ENCODE measurements around the gene GCSAML. TPM values are rescaled to one million over a fixed set of nuclear protein-coding genes. Genes with fewer than 3 reads are reported as not detected.

The GCSAML gene
- total and polyA plus RNA-seq, 3 donors from 2014 or later = 2.8 to 8.4 (median 3.7) TPM

GRCh38 chr1:247540581-247540980, 8.4 kb upstream of the GCSAML start:
- Histone ChIP-seq H3K4me1 (no peaks in the 10 kb centered on the region), H3K36me3 (ENCODE audit: low read depth, missing control alignments) (no peaks in the 10 kb centered on the region), H3K4me3 (no peak overlapping the region), H3K9me3 (no peaks in the 10 kb centered on the region), H3K27me3 (no peaks in the 10 kb centered on the region), H3K27ac (no peak overlapping the region)
- no peak for DNase-seq
- WGBS, 2 donors = 28 to 44% methylated on average over 7 of the region's 7 CpGs
- intact Hi-C loops (cut with DNase I; ENCODE audit: low total_unique reads) = no loop called here
- no peak for TF ChIP-seq POLR2A (IDR thresholded peaks at IDR 0.05)
- TF ChIP-seq CTCF (IDR thresholded peaks at IDR 0.05) = no peak

GRCh38 chr1:247542811-247543210, 6.1 kb upstream of the GCSAML start:
- DNase-seq = no peak
- Histone ChIP-seq H3K4me3 (no peak overlapping the region), H3K36me3 (ENCODE audit: low read depth, missing control alignments) (no peaks in the 10 kb centered on the region), H3K27ac (no peak overlapping the region), H3K4me1 (no peaks in the 10 kb centered on the region), H3K27me3 (no peaks in the 10 kb centered on the region), H3K9me3 (no peaks in the 10 kb centered on the region)
- TF ChIP-seq CTCF (IDR thresholded peaks at IDR 0.05) (no peak), POLR2A (IDR thresholded peaks at IDR 0.05) (no peak)
- intact Hi-C loops (cut with DNase I; ENCODE audit: low total_unique reads) = no loop called here
- 51 to 58% methylated on average over 3 of the region's 3 CpGs for WGBS, 2 donors

GRCh38 chr1:247548092-247548491, 842 bp upstream of the GCSAML start:
- Histone ChIP-seq H3K27ac (no peak overlapping the region), H3K4me1 (no peaks in the 10 kb centered on the region), H3K4me3 (no peak overlapping the region), H3K36me3 (ENCODE audit: low read depth, missing control alignments) (no peaks in the 10 kb centered on the region), H3K27me3 (no peaks in the 10 kb centered on the region), H3K9me3 (no peaks in the 10 kb centered on the region)
- TF ChIP-seq CTCF (IDR thresholded peaks at IDR 0.05) (no peak), POLR2A (IDR thresholded peaks at IDR 0.05) (no peak)
- no peak for DNase-seq
- intact Hi-C loops (cut with DNase I; ENCODE audit: low total_unique reads) = no loop called here
- WGBS, 2 donors = 59 to 68% methylated on average over 5 of the region's 5 CpGs

- 44 to 56% methylated on average over 1 of the region's 1 CpG for WGBS, 2 donors
Observed at GRCh38 chr1:247551721-247552120, 2.8 kb downstream of the GCSAML start.

More at GRCh38 chr1:247551721-247552120, 2.8 kb downstream of the GCSAML start:
- no peaks in the 10 kb centered on the region for H3K4me1 ChIP-seq
- H3K27me3 ChIP-seq = no peaks in the 10 kb centered on the region
- intact Hi-C loops (cut with DNase I; ENCODE audit: low total_unique reads) = no loop called here
- no peak overlapping the region for H3K4me3 ChIP-seq
- H3K9me3 ChIP-seq = no peaks in the 10 kb centered on the region
- no peaks in the 10 kb centered on the region for H3K36me3 ChIP-seq (ENCODE audit: low read depth, missing control alignments)
- H3K27ac ChIP-seq = no peak overlapping the region
- TF ChIP-seq CTCF (IDR thresholded peaks at IDR 0.05) = no peak
- no peak for TF ChIP-seq POLR2A (IDR thresholded peaks at IDR 0.05)
- DNase-seq = no peak
